Breast epithelium (tissue), 3 donors: ENCODE measurements around the gene PTPRM.

Source experiments
- POLR2AphosphoS5 ChIP-seq, 3 donors: sonication (generic); formaldehyde crosslinking; IDR thresholded peaks; one replicate each; pipeline ENCODE4 v1.6.1; 2017; ENCODE audit warnings: antibody characterized with exemption in 3 of 3
- TF ChIP-seq, protein P1 (sequence below), 3 donors: fragments of 450-650 bp; IDR thresholded peaks; one replicate each; pipeline ENCODE4 v1.5.1; 2016 to 2017; ENCODE audit warnings: antibody characterized with exemption in 3 of 3, mild to moderate bottlenecking in 3 of 3, moderate library complexity in 3 of 3

DNA sequence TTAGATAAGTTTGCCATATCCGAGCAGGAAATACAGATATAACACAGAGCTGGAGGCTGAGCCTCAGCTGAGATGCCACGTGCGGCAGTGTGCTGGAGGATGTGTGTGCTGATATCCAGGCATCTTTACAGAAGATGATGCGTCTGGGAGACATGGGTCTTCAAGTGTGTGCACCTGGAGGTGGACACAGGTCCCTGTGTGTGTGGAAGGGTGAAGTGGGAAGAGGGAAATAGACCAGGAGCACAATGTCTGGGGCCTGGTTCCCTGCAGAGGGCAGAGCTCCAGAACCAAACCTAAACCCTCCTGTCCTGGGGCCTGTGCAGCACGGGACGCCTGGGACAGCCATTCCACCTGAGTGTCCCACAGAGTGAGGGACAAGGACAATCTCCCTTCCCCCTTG lies 861.8 kb downstream of the PTPRM start:
- TF ChIP-seq, protein P1, sequence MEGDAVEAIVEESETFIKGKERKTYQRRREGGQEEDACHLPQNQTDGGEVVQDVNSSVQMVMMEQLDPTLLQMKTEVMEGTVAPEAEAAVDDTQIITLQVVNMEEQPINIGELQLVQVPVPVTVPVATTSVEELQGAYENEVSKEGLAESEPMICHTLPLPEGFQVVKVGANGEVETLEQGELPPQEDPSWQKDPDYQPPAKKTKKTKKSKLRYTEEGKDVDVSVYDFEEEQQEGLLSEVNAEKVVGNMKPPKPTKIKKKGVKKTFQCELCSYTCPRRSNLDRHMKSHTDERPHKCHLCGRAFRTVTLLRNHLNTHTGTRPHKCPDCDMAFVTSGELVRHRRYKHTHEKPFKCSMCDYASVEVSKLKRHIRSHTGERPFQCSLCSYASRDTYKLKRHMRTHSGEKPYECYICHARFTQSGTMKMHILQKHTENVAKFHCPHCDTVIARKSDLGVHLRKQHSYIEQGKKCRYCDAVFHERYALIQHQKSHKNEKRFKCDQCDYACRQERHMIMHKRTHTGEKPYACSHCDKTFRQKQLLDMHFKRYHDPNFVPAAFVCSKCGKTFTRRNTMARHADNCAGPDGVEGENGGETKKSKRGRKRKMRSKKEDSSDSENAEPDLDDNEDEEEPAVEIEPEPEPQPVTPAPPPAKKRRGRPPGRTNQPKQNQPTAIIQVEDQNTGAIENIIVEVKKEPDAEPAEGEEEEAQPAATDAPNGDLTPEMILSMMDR (IDR thresholded peaks at IDR 0.05) = no peak
- TF ChIP-seq POLR2AphosphoS5 (IDR thresholded peaks at IDR 0.05) = no peak
